PC-3 (cell line): ENCODE data around the gene LGI2.

ENCODE experiments used
- EZH2 ChIP-seq: fragments of 300-600 bp; sonication (generic); IDR thresholded peaks from one replicate; pipeline ENCODE4 v1.6.1; 2017; ENCODE audit warnings: antibody characterized with exemption, mild to moderate bottlenecking, low read length; ENCODE audit not compliant: unreplicated experiment
- EZH2phosphoT487 ChIP-seq: fragments of 300-600 bp; sonication (generic); IDR thresholded peaks from 2 replicates; pipeline ENCODE4 v1.6.1; 2018; ENCODE audit warnings: mild to moderate bottlenecking, antibody characterized with exemption, low read length, borderline replicate concordance
- TF ChIP-seq, protein P1 (sequence below): fragments of 300-600 bp; sonication (generic); conservative IDR thresholded peaks from 2 replicates; pipeline ENCODE4 v1.5.1; 2017; ENCODE audit warnings: antibody characterized with exemption, low read depth, mild to moderate bottlenecking, low read length

DNA sequence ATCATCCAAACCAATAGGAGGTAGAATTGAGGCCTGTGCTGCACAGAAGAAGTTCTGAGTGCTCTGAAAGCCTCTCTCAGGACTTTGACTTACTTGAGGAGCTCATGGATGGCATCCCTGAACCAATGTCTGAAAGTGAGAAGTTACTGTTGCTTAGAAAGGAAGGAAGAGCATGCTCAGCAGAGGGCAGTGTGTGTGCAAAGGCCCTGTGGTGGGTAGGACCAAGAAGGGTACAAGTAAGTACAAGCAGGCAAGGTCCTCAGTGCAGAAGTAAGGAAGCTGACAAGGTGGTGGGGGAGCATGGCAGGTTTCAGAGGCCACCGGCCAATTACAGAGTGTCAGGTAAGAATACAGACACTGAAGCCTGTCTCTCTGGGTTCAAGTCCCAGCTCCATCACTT, 31.4 kb upstream of the LGI2 start:
- TF ChIP-seq EZH2: no peak
- TF ChIP-seq, protein P1, sequence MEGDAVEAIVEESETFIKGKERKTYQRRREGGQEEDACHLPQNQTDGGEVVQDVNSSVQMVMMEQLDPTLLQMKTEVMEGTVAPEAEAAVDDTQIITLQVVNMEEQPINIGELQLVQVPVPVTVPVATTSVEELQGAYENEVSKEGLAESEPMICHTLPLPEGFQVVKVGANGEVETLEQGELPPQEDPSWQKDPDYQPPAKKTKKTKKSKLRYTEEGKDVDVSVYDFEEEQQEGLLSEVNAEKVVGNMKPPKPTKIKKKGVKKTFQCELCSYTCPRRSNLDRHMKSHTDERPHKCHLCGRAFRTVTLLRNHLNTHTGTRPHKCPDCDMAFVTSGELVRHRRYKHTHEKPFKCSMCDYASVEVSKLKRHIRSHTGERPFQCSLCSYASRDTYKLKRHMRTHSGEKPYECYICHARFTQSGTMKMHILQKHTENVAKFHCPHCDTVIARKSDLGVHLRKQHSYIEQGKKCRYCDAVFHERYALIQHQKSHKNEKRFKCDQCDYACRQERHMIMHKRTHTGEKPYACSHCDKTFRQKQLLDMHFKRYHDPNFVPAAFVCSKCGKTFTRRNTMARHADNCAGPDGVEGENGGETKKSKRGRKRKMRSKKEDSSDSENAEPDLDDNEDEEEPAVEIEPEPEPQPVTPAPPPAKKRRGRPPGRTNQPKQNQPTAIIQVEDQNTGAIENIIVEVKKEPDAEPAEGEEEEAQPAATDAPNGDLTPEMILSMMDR: no peak
- no peak for TF ChIP-seq EZH2phosphoT487
